ENCODE results near the gene HDAC2.

Gene HDAC2

DNA sequence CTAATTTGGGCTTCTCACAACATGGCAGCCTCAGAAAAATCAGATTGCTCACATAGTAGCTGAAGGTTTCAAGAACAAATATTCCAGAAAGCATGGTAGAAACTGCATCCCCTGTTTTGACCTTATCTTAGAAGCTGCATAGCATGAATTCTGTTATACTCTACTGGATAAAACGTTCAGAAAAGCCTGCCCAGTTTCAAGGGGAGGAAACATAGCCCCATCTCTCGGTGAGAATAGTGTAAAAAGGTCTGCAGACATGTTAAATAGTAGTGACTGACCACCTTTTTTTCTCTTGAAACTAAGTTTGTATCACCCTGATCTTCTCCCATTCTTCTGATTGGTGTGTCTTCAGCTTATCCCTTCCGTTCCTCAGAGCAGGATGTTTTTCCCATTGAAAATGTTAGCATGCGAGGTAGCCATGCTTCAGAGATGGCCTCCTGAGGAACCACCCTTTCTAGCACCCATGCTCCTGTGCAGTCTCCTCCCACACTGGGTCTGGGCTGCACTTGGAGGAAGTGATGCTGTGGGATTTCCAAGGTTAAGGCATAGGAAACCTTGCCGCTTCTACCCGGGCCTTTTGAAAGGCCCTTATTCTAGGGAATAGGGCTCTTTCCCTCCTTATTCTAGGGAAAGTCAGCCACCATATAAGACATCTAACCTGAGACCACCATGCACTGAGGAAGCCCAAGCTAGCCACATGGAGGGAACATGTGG is 63.7 kb downstream of the HDAC2 start:
- DNase-seq: no peak

DNA sequence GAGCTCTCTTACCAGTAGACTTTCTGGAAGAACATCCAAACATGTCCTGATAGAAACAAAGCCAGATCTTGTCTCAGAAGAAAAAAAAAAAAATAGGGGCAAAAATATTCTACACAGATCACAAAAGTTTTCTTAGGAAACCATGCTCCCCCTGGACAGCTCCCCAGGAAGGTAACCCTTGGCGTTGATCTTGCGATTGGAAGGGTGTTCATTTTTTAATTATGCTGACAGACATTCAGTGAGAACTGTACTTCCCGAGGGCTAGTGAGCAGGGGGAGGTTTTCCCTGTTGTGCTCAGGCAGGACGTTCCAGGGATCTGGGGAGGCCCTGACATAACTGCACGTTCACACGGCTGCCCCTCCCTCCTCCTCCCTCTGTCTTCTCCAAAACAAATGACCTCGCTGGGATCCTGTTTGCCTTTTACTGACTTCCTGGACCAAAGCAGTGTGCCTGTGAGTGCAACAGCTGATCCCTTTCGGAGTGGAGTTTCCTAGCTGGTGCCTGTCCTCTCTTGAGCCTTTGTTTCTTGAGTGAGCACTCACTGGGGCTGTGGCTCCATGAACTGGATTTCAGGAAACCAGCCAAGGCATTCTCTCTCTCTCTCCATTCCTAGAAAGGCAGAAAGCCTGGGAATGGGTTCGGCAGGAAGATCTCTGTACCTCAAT is 67.2 kb downstream of the HDAC2 start:
- no peak for DNase-seq

DNA sequence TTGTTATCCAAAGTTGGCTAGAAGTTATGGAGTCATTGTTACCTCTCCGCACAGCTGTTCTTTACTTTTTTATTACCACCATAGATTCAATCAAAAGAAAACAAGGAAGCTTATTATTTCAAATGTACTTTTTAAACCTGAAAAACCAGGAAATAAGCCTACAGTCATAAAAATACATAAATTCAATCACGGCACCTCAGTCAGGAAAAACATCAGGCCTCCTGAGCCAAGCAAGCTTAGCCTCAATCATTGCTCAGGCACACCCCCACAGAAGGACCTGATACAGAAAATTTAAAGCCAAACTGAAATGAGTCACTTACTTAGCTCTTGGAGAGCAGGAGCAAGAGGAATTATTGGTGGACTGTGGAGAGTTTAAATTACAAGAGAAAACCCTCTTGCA is 69.5 kb downstream of the HDAC2 start:
- DNase-seq: no peak

DNA sequence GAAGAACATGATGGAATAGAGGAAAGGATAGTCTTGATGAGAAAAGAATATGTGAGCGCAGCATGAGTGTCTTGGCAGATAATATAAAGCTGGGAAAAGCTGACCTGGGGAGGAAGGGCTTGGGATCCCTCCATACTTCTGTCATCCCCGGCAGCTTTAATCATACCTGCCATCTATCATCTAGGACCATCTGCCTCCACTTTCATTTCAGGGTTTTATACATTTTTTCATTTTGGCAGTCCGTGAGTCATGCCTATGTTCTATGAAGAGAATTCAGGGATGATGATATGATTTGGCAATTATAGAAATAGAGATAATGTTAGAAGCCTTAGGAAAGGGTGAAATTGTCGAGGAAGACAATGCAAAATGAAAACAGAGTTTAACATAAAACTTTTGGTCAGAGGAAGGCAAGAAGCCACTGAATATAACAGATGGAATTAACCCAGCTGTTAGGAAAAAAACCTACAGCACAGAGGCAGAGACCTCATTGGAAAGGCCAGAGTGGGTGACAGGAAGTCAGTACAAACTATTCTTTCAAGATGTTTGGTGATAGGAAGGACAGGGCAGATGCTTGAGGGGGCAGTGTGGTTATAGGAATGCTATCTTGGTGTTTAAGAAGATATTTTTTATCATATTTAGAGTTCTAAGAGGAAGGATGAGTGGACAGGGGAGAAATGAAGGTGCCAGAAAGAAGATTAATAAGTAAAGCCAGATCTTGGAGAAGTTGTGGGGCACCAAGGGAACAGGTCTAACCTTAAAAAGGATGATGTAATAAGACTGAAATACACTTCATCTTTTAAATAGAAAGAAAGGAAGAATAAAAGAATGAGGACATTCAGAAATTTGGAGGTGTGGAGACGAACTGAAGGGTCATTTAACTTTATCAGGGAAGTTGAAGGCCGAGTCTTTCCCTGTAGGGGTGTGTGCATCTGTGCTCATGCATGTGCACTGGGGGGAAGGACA is 76.0 kb downstream of the HDAC2 start:
- DNase-seq: no peak

DNA sequence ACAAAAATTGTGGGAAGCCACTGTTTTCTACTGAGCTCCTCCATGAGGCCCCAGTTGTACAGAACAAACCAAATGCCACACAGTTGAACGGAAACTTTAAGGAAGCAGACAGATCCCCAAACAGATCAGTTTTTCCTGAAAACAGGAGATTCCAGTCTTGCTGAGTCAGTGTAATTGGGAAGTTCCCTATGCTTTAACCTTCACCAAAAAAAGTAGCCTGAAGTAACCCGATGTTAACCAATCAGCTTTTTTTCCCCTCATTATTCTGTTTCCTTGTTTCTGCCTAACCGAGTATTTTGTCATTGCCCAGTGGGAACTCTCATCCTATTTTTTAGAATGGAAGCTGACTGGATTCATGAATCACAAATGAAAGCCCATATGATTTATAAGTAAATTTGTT is 77.1 kb downstream of the HDAC2 start:
- no peak for DNase-seq

DNA sequence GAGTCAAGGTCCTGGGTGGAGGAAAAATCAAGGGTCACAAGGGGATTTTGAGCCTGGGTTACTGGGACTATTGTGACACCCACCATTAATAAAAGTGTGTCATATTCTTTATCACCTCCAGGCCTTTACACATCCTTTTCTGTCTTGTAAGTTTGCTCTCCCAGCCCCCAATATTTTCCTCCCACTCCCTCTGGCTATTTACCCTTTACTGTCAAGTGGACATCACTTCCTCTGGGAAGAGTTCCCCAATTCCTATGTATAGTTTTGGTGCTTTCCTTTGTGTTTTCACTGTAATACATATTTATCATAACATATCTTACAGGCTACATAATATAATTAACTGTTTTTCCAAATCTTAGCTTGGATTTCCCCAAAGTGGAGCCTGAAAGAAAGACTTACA is 77.5 kb downstream of the HDAC2 start:
- DNase-seq: no peak

DNA sequence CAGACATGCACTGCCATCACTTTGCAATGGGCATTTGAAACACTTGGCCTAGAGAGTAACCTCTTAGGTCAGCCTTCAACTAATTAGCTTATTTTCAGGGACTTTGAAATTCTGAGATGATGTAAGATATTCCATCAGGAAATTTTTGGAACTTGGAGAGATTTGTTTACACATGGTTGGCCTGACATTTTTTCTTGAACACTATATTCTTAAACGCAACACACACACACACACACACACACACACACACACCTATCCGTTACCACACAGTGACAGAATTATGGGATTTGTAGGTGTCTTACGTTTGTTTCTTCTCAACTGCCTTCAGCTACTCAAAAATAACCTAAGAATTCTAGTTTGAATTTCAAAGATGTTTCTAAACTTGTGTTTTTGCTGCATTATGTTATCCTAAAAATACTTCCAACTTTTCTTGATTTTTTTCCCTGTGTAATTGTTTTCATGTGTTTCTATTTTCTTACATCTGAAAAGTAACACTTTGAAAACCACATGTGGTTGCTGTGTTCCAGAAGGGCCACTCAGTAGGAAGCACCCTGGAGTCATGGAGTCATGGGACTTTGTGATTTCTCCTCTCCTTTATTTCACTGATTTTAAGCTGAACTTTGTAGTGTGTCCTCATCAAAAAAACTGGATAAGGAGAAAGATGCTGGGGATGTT is 81.9 kb downstream of the HDAC2 start:
- DNase-seq: no peak

DNA sequence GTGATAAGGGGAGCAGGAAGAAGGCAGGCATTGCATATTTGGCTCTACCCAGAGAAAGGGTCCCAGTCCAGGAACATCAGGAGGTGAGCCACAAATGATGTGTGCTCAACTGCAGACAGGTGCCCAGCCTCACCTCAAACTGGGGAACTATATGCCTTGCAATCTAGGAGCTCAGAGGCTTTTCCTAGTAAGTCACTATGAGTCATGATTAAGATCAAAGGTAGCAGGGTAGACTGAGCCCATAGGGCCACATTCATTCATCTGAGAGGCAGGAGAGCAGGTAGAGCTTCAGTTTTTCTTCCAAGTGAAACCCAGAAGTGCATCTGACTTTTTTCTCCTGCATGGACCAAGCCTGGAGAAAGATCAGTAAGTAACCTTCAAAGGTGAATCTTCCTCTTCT is 82.5 kb downstream of the HDAC2 start:
- no peak for DNase-seq

DNA sequence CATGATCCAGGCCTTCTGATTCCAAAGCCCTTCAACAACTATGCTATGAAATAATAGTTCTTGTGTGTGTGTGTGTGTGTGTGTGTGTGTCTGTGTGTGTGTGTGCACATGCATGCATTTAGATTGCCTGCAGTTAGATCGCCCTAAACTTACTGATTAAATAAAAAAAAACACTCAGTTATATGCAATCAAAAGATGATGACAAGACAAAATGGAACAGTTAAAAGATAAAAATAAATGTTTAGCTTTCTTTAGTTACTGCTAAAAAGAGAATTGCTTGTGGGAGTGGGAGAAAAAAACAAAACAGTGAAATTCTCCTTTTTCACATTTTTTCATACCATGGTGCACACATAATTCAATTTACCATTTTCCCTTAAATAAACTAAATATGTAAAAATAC is 84.4 kb downstream of the HDAC2 start:
- DNase-seq: no peak

DNA sequence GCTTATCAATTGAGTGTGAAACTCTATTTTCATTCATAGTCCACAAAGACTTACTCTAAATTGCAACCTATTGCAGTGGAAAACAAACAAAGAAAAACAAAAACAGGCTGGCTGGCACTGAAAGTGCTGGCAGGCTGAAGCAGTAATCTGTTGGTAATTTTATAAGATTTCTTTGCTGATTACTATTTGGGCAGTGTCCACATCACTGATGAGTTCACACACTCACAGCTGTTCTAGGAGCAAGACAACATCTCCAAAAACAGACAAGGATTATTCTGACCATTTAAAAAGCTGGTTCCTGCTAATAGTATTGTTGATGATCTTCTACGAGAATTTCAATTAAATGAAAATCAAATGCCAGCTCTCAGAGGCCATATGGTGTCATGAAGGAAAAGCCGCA is 86.9 kb downstream of the HDAC2 start:
- no peak for DNase-seq

Measured in NCI-H524 treated with DMSO at 0.1 percent for 48 hours (cell line).